GM19035 (cell line): ENCODE results near the gene FBXL16.

Experiments used
- ATAC-seq: cut with Tn5 transposase; IDR thresholded peaks from one replicate; pipeline ENCODE4 v1.9.1; 2021; ENCODE audit not compliant: unreplicated experiment

Gene FBXL16

GRCh38 chr16:645852-646678, 59.5 kb downstream of the FBXL16 start:
- no peak for ATAC-seq

- no peak for ATAC-seq
Observed at GRCh38 chr16:644556-644955, 61.0 kb downstream of the FBXL16 start.

- ATAC-seq, result no peak
Observed at GRCh38 chr16:643050-643368, 62.6 kb downstream of the FBXL16 start.
